ENCODE data around the gene CCDC190. TPM values are rescaled to one million over a fixed set of nuclear protein-coding genes. Genes with fewer than 3 reads are reported as not detected.

The CCDC190 gene
- total RNA-seq, 1 experiment from 2014 or later = not detected

GRCh38 chr1:162904023-162904422 is 43.0 kb upstream of the CCDC190 start:
- Histone ChIP-seq H3K4me3 (ENCODE audit: low read depth in 2 of 2, low read length in 2 of 2) (no peak overlapping the region), H3K4me1 (ENCODE audit: control insufficient read depth, insufficient read depth, low read length) (no peaks in the 10 kb centered on the region), H3K36me3 (ENCODE audit: control insufficient read depth, insufficient read depth, low read length) (no peaks in the 10 kb centered on the region), H3K9me3 (ENCODE audit: control insufficient read depth, insufficient read depth, low read depth, low read length) (no peaks in the 10 kb centered on the region), H3K27me3 (ENCODE audit: control insufficient read depth, insufficient read depth, low read length) (no peaks in the 10 kb centered on the region), H3K27ac (ENCODE audit: low read length) (no peak overlapping the region)
- POLR2A ChIA-PET = no interaction called here
- no peak for TF ChIP-seq REST (IDR thresholded peaks at IDR 0.05; ENCODE audit: insufficient read depth in 1 of 2, low read depth in 2 of 2, low read length in 1 of 2)
- TF ChIP-seq TCF7L2 (IDR thresholded peaks at IDR 0.05; ENCODE audit: low read depth, low read length) = no peak
- TF ChIP-seq POLR2AphosphoS5 (IDR thresholded peaks at IDR 0.05; ENCODE audit: low read depth, low read length) = no peak
- no peak for TF ChIP-seq CTCF (IDR thresholded peaks at IDR 0.05)
- TF ChIP-seq SIN3A (IDR thresholded peaks at IDR 0.05; ENCODE audit: borderline replicate concordance, insufficient read depth, low read depth, low read length) = no peak
- ATAC-seq = no peak
- BruUV-seq (replicated peaks) = no TSS peak
- DNase-seq (ENCODE audit: low read depth, low spot score) = no peak
- intact Hi-C loops (cut with micrococcal nuclease; ENCODE audit: unreplicated experiment) = no loop called here
- in situ Hi-C loops (cut with HindIII; ENCODE audit: low pct_unique_long_range_greater_than_20kb, low sequenced_read_pairs) = no loop called here
- CTCF ChIA-PET = no interaction called here

GRCh38 chr1:162903246-162903645 is 42.3 kb upstream of the CCDC190 start:
- DNase-seq (ENCODE audit: low read depth, low spot score) (no peak), ATAC-seq (no peak)
- no peak overlapping the region for H3K4me3 ChIP-seq (ENCODE audit: low read depth in 2 of 2, low read length in 2 of 2)
- in situ Hi-C loops (cut with HindIII; ENCODE audit: low pct_unique_long_range_greater_than_20kb, low sequenced_read_pairs) = no loop called here
- H3K4me1 ChIP-seq (ENCODE audit: control insufficient read depth, insufficient read depth, low read length) = no peaks in the 10 kb centered on the region
- H3K9me3 ChIP-seq (ENCODE audit: control insufficient read depth, insufficient read depth, low read depth, low read length) = no peaks in the 10 kb centered on the region
- H3K27ac ChIP-seq (ENCODE audit: low read length) = no peak overlapping the region
- TF ChIP-seq REST (IDR thresholded peaks at IDR 0.05; ENCODE audit: insufficient read depth in 1 of 2, low read depth in 2 of 2, low read length in 1 of 2) = no peak
- no peak for TF ChIP-seq POLR2AphosphoS5 (IDR thresholded peaks at IDR 0.05; ENCODE audit: low read depth, low read length)
- POLR2A ChIA-PET = no interaction called here
- intact Hi-C loops (cut with micrococcal nuclease; ENCODE audit: unreplicated experiment) = no loop called here
- BruUV-seq (replicated peaks) = no TSS peak
- CTCF ChIA-PET = no interaction called here
- H3K27me3 ChIP-seq (ENCODE audit: control insufficient read depth, insufficient read depth, low read length) = no peaks in the 10 kb centered on the region
- no peaks in the 10 kb centered on the region for H3K36me3 ChIP-seq (ENCODE audit: control insufficient read depth, insufficient read depth, low read length)

All from Panc1 (cell line).